ENCODE data around the gene CACNG7.
"Not testable (repeated sequence)": the region's sequence is repeated elsewhere in the genome, so short reads cannot be mapped to it uniquely, and the experiment has no call there.

The CACNG7 gene, protein sequence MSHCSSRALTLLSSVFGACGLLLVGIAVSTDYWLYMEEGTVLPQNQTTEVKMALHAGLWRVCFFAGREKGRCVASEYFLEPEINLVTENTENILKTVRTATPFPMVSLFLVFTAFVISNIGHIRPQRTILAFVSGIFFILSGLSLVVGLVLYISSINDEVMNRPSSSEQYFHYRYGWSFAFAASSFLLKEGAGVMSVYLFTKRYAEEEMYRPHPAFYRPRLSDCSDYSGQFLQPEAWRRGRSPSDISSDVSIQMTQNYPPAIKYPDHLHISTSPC

DNA sequence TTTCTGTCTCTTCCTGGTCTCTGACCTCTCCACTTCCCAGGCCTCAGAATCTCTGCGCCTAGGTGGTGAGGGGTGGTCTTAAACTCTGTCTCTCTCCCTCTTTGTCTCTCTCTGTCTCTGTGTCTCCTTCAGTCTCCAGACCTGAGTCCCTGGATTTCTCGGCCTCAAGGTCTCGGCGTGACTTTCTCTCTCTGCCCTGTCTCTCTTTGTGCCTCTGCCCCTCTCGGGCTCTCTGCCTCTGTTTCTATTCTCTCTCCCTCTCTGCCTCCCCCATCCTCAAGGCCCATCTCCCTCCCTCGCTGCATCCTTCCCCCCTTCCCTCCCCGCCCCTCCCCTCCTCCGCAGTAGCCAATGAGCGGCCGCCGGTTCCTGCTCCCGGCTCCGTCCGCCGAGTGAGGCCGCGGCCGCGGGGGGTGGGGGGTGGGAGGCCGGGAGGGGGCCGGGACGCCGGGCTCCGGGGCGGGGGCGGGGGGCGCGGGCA is at the start of gene CACNG7:
Gene CACNG7, plus strand, starts transcription at position 344 of the 481 bp plus-strand sequence. CDS start 3,554 bp downstream, outside the sequence.
- peak; percentile 50 for DNase-seq (ENCODE audit: low spot score)

DNA sequence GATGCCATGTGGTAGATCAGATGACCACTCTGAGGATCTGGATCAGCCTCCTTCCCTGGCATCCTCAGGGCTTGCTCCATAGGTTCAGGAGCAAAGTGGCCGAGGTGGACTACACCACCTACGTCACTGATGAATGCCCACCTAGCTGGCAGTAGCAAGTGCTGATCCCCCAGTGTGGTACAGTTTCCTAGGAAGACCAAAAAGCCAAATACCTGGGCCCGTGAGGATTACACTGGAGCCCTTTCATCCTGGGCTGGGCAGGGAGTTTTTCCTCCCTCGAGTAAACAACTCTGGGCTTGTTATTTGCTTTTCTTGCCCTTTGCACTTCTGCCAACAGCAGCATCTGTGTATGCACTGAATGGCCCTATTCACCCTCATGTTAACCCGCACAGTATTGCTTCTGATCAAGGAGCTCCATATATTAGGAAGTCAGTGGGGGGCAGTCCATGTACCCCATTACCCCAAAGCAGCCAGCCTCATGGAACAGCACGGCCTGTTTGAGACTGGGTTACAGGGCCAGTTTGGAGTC is 44.7 kb upstream of the CACNG7 start:
- DNase-seq (ENCODE audit: low spot score) = peak; percentile 89

DNA sequence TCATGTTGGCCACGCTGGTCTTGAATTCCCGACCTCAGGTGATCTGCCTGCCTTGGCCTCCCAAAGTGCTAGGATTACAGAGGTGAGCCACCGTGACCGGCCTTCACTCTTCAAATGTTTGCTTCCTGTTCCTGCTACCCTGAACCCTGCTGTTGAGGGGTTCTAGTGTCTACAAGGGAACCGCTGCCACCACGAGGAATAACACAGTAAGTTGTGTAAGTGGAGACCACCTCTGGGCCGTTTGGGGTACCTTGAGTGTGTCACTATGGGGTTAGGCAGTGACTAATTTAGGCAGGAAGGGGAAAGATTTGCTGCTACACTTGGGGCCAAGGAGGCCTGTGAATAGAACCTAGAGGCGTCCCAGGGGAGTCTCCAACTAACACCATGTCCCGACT is 43.6 kb upstream of the CACNG7 start:
- DNase-seq (ENCODE audit: low spot score) = no peak

DNA sequence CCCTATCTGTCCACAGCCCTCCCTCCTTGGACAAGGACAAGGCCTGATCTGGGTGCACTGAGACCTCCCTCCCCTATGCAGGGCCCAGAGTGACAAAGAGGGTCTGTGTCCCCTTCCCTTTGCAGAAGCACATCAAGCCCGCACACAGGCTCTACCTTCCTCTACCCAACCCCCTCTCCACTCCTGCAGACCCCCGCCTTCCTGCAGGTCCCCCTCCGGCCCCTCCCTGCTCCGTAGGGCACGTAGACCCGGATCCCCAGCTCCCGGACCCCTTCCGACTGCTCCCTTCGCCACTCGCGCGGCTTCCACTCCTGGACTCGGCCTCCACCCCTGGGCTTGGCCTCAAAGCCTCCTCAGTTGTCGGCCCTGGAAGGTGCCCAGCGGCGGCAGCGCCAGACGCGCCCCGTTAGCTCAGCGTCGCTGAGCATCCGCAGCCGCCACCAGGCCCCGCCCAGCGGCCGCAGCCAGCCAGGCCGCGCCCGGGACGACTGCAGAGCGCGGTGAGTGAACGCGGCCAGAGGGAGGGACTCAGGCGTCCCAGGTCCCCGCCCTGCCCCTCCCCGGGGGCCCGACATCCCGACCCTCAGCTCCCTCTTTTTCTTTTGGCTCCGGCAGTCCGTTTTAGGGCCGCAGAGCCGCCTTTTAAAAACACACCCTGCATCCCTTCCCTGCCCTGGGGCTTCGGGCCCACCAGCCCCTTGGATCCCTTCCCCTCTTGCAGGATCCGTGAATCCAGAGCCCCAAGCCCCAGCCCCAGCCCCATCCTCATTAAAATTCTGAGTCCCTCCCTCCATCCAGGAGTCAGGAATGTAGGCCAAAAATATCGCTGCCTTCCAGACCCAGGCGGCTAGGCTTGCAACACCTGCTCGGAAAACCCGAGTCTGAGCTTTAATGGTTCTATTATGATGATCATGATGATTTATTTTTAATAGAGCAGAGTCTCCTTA is 42.9 kb upstream of the CACNG7 start:
- DNase-seq (ENCODE audit: low spot score) = peak; percentile 83

DNA sequence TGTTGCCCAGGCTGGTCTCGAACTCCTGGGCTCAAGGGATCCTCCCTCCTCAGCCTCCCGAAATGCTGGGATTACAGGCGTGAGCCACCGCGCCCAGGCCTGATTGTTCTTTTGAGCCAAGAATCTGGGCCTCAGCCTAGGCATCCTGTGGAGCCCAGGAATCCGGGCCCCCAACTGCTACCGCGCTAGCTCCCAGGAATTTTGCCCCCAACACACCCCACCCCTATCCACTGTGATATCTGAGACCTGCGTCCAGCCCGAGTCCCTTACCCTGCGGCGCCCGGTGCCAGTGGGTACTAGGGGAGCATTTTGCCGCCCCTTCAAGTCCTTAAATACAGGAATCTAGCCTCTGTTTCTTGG is 42.2 kb upstream of the CACNG7 start:
- no peak for DNase-seq (ENCODE audit: low spot score)

DNA sequence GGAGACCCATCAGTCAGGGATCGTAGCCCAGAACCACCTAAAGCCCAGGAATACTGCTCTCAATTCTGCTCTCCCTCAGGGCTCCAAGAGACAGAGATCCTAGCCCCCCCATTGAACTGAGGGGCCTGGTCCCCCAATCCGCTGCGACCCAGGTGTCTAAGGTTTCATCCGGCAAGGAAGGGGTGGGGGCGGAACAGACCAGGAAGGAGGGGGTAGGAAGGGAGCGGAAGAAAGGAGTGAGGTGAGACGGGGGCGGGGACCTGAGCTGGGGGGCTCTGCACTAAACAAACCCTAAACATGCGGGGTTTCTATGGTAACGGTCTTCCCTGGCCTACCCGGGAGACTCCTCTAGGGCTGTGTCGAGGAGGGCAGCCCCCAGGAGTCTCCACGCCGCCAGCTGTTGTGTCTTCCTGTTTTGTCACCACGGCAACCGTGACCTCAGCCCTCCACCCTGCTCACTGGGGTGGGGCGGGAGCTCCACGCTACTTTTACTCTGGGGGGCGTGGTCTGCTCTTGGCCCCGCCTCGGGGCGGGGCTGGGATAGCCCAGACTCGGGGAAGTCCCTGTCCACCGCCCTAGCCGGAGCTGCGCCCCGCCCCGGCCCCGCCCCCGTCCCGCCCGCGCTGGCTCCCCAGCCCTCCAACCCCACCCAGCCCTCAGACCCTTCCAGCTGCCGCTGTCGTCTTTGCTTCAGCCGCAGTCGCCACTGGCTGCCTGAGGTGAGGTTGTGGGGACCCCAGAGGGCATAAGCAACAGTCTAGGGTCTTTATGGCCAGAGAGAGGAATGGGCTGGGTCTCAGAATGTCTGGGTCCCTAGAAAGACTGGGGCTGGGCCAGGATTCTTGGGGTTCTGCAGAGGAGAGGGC is 41.6 kb upstream of the CACNG7 start, which contains the start of gene MYADM:
Gene MYADM, plus strand, starts transcription at position 659 of the 866 bp plus-strand sequence. CDS start 5,647 bp downstream, outside the sequence.
- DNase-seq (ENCODE audit: low spot score) = peak; percentile 98

DNA sequence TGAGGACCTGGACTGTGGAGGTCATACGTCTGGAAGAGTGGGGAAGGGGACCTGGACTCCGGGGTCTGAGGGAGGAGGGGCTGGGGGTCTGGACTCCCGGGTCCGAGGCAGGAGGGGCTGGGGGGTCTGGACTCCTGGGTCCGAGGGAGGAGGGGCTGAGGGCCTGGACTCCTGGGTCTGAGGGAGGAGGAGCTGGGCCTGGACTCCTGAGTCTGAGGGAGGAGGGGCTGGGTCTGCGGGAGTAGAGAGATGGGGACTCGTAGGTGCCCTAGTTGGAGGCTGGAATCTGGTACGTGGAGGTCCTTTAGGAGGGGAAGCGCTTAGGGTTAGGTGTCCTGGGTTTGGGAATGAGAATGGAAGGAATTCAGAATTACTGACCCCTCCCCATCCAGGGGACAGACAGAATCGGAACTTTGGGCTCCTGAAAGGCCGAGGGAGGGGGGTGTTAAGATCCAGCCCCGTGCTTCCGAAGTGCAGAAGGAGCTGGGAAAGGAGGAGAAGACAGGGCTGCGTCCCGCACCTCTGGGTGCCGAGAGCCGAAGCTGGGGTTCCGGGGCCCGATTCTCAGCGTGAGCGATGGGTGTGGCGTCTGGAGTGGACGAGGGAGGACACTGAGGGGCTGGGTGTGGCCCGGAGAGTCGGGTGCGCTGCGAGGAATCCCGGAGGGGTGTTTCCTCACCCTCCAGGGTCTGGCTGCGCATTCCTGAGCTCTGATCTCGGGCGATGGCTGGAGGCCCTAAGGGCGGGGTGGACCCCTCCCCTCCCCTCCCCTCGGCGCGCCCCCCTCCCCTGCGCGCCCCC is 40.8 kb upstream of the CACNG7 start:
- no peak for DNase-seq (ENCODE audit: low spot score)

DNA sequence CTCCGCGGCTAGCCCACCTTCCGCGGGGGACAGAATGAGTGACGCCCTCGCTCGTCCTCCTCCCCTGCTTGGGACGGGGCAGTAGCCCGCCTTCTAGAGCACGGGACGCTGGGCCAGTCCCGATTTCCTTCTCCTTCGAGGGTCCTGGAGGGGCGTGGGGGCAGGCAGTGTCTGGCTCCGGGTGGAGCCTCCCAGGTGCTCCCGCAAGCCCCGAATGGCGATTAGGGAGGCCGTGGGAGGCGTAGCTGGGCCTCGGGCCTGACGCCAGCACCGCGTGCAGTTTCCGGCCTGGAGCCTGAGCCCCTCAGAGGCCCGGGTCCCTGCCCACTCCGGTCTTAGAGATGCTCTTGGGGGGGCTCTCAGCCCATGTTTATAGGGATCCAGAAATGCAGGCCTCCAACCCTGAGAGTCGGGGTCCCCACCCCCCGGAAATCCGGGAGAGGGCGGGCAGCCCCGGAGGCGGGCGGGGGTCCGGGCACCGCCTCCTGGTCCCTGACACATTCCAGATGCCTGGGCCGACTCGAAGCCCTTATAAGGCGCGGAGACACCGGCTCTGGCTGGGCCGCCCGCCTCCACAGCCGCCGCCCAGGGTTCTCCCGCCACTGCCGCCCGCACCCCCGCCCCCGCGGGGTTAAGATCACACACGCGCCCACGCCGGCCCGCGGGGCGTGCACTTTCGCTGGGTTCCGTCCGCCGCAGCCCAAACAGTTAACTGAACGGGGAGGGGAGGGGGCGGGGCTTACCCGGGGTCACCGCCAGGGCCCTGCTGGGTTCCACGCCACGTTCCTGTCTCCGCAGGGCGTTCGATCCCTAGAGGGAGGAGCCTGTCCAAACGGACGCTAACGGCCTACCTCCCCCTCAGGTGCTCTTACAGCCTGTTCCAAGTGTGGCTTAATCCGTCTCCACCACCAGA is 39.9 kb upstream of the CACNG7 start:
- DNase-seq (ENCODE audit: low spot score) = peak; percentile 55

DNA sequence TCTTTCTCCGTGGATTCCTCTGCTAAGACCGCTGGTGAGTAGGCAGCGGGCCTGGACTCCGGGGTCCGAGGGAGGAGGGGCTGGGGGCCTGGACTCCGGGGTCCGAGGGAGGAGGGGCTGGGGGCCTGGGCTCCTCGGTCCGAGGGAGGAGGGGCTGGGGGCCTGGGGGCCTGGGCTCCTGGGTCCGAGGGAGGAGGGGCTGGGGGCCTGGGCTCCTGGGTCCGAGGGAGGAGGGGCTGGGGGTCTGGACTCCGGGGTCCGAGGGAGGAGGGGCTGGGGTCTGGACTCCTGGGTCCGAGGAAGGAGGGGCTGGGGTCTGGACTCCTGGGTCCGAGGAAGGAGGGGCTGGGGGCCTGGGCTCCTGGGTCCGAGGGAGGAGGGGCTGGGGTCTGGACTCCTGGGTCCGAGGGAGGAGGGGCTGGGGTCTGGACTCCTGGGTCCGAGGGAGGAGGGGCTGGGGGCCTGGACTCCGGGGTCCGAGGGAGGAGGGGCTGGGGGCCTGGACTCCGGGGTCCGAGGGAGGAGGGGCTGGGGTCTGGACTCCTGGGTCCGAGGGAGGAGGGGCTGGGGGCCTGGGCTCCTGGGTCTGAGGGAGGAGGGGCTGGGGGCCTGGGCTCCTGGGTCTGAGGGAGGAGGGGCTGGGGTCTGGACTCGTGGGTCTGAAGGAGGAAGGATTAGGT is 39.1 kb upstream of the CACNG7 start:
- not testable (repeated sequence) for DNase-seq (ENCODE audit: low spot score)

DNA sequence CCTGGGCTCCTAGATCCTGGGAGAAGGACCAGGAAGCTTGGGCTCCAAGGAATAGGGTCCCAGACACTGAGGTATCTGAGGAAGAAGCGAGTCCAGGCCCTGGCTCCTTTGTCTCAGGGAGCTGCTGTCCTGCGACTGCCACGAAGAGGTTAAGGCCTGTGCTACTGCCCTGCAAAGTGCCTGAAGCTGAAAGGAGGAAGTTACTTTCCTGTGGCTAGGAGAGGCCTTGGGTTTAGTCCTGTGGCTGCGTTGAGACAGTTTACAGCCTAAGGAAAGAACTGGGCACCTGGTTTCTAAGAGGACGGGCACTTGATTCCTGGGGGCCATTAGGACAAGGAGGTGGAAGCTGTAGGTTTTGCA is 38.6 kb upstream of the CACNG7 start:
- no peak for DNase-seq (ENCODE audit: low spot score)

DNA sequence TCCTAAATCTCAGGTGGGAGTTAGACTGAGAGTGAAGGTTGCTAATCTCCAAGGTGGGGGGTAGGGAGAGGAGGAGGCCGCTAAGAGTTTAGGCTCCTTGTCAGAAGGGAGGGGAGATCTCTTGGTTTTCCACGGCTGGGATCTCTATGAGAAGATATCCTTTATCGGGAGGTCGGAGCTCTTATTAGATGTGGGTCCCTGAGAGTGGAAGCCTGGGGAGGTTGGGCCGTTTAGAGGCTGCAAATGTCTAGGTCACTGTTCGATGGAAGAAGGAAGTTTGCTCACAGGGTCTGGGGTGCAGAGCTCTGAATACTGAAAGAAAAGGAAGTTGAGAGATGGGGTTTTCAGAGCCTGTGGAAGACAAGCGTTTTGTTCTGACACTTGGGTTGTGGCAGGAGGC is 37.6 kb upstream of the CACNG7 start:
- DNase-seq (ENCODE audit: low spot score) = no peak

DNA sequence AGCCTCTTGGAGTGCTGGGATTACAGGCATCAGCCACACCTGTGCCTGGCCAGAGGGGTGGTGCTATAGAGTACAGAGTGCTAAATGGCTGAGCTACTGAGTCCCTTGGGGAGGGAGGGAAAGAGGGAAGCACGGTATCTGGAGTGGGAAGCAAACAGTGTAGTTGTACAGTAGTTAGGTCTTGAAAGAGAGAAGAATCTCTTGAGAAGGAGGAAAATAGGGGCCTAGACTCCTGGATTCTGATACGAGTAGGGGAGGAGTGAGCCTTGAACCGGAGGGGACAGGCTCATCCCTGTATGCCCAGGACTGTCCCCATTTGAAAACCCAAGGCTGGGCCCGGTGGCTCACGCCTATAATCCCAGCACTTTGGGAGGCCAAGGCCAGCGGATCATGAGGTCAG is 36.3 kb upstream of the CACNG7 start:
- no peak for DNase-seq (ENCODE audit: low spot score)

DNA sequence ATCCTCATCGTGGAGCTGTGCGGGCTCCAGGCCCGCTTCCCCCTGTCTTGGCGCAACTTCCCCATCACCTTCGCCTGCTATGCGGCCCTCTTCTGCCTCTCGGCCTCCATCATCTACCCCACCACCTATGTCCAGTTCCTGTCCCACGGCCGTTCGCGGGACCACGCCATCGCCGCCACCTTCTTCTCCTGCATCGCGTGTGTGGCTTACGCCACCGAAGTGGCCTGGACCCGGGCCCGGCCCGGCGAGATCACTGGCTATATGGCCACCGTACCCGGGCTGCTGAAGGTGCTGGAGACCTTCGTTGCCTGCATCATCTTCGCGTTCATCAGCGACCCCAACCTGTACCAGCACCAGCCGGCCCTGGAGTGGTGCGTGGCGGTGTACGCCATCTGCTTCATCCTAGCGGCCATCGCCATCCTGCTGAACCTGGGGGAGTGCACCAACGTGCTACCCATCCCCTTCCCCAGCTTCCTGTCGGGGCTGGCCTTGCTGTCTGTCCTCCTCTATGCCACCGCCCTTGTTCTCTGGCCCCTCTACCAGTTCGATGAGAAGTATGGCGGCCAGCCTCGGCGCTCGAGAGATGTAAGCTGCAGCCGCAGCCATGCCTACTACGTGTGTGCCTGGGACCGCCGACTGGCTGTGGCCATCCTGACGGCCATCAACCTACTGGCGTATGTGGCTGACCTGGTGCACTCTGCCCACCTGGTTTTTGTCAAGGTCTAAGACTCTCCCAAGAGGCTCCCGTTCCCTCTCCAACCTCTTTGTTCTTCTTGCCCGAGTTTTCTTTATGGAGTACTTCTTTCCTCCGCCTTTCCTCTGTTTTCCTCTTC is 35.1 kb upstream of the CACNG7 start:
- DNase-seq (ENCODE audit: low spot score) = no peak

DNA sequence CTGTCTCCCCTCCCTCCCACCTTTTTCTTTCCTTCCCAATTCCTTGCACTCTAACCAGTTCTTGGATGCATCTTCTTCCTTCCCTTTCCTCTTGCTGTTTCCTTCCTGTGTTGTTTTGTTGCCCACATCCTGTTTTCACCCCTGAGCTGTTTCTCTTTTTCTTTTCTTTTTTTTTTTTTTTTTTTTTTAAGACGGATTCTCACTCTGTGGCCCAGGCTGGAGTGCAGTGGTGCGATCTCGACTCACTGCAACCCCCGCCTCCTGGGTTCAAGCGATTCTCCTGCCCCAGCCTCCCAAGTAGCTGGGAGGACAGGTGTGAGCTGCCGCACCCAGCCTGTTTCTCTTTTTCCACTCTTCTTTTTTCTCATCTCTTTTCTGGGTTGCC is 34.5 kb upstream of the CACNG7 start:
- DNase-seq (ENCODE audit: low spot score) = no peak

DNA sequence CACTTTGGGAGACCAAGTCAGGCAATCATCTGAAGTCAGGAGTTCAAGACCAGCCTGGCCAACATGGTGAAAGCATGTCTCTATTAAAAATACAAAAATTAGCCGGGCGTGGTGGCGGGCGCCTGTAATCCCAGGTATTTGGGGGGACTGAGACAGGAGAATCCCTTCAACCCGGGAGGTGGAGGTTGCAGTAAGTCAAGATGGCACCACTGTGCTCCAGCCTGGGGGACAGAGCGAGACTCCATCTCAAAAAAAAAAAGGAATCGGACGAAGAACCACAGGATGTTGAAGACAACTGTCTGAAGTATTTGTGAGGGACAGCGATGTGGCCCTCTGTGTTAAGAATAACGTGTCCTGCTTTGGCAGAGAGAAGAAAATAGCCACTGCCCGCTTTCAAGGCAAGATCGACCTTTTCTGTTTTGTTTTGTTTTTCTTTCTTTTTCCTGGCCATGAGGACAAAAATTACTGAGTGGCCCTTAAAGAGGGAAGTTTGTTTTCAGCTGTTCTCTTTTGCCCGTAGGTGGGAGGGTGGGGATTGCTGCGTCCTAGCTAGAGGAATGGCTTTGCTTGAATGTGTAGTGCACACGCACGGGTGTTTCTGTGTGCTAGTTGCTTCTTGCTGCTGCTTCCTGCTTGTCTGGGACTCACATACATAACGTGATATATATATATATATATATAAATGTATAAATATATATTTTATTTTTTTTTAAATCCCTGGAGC is 33.3 kb upstream of the CACNG7 start:
- DNase-seq (ENCODE audit: low spot score) = no peak

DNA sequence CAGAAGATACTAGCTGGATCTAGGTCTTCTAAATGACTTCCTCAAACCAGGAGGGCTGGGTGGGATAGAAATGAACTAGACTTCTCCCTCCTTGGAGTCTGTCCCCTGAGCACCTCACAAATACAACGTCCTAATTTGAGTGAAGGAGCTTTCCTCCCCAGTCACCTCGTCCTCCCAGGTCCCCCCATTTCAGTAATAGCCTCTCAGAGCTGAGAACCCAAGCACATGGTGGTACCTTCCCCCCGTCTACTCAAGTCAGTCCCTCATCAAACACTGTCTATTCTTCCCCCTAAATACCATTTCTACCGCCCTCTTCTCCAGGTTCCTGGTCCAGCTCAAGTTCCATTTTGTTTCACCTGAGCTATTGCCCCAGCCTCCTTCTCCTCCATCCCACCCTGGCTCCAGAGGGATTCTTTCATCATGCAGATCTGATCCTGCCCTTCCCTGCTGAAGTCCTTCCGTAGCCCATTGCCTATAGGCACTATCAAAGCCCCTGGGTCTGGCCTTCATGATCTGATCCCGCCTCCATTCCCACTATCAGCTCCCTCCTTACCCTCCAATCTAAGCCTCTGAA is 32.3 kb upstream of the CACNG7 start:
- no peak for DNase-seq (ENCODE audit: low spot score)

DNA sequence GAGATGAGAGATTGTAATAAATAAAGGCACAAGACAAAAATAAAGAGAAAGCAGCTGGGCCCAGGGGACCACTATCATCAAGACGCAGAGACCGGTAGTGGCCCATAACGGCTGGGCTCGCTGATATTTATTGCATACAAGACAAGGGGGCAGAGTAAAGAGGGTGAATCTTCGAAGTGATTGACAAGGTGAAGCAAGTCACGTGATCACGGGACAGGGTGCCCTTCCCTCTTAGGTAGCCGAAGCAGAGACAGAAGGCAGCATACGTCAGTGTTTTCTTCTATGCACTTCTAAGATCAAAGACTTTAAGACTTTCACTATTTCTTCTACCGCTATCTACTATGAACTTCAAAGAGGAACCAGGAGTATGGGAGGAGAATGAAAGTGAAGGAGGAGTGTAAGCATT is 31.7 kb upstream of the CACNG7 start:
- DNase-seq (ENCODE audit: low spot score) = no peak
